Bone marrow (tissue), 2 donors: ENCODE results near the gene SON.
"Not testable (repeated sequence)": the region's sequence is repeated elsewhere in the genome, so short reads cannot be mapped to it uniquely, and the experiment has no call there.

ENCODE experiments used
- DNase-seq, 2 donors: peaks; one replicate each; lab custom pipeline; 2025; lab: John Stamatoyannopoulos, UW

Gene SON

GRCh38 chr21:33546086-33546485 lies 3.2 kb downstream of the SON start:
- DNase-seq, result no peak

- no peak for DNase-seq
These were observed 7.3 kb downstream of the SON start for GRCh38 chr21:33549848-33550771.

- DNase-seq, result no peak
These were observed 8.2 kb downstream of the SON start for GRCh38 chr21:33550772-33551660.

DNA sequence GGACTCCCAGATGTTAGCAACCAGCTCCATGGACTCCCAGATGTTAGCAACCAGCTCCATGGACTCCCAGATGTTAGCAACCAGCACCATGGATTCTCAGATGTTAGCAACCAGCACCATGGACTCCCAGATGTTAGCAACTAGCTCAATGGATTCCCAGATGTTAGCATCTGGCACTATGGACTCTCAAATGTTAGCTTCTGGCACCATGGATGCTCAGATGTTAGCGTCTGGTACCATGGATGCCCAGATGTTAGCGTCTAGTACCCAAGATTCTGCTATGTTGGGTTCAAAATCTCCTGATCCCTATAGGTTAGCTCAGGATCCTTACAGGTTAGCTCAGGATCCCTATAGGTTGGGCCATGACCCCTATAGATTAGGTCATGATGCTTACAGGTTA lies 8.8 kb downstream of the SON start:
- DNase-seq, result no peak

DNA sequence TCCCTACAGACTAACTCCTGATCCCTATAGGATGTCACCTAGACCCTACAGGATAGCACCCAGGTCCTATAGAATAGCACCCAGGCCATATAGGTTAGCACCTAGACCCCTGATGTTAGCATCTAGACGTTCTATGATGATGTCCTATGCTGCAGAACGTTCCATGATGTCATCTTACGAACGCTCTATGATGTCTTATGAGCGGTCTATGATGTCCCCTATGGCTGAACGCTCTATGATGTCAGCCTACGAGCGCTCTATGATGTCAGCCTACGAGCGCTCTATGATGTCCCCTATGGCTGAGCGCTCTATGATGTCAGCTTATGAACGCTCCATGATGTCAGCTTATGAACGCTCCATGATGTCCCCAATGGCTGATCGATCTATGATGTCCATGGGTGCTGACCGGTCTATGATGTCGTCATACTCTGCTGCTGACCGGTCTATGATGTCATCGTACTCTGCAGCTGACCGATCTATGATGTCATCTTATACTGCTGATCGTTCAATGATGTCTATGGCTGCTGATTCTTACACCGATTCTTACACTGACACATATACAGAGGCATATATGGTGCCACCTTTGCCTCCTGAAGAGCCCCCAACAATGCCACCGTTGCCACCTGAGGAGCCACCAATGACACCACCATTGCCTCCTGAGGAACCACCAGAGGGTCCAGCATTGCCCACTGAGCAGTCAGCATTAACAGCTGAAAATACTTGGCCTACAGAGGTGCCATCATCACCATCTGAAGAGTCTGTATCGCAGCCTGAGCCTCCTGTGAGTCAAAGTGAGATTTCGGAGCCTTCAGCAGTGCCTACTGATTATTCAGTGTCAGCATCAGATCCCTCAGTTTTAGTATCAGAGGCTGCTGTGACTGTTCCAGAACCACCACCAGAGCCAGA lies 9.5 kb downstream of the SON start:
- DNase-seq, result no peak

DNA sequence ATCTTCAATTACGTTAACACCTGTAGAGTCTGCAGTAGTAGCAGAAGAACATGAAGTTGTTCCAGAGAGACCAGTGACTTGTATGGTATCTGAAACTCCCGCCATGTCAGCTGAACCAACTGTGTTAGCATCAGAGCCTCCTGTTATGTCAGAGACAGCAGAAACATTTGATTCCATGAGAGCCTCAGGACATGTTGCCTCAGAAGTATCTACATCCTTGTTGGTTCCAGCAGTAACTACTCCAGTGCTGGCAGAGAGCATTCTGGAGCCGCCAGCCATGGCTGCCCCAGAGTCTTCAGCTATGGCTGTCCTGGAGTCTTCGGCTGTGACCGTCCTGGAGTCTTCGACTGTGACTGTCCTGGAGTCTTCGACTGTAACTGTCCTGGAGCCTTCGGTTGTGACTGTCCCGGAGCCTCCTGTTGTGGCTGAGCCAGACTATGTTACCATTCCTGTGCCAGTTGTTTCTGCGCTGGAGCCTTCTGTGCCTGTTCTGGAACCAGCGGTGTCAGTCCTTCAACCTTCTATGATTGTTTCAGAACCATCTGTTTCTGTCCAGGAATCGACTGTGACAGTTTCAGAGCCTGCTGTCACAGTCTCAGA lies 10.3 kb downstream of the SON start:
- no peak for DNase-seq

DNA sequence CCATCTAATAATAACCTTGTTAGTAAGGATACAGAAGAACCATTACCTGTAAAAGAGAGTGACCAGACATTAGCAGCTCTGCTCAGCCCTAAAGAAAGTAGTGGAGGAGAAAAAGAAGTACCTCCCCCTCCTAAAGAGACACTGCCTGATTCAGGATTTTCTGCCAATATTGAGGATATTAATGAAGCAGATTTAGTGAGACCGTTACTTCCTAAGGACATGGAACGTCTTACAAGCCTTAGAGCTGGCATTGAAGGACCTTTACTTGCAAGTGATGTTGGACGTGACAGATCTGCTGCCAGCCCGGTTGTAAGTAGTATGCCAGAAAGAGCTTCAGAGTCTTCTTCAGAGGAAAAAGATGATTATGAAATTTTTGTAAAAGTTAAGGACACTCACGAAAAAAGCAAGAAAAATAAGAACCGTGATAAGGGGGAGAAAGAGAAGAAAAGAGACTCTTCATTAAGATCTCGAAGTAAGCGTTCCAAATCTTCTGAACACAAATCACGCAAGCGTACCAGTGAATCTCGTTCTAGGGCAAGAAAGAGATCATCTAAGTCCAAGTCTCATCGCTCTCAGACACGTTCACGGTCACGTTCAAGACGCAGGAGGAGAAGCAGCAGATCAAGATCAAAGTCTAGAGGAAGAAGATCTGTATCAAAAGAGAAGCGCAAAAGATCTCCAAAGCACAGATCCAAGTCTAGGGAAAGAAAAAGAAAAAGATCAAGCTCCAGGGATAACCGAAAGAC lies 11.6 kb downstream of the SON start:
- DNase-seq, result no peak

DNA sequence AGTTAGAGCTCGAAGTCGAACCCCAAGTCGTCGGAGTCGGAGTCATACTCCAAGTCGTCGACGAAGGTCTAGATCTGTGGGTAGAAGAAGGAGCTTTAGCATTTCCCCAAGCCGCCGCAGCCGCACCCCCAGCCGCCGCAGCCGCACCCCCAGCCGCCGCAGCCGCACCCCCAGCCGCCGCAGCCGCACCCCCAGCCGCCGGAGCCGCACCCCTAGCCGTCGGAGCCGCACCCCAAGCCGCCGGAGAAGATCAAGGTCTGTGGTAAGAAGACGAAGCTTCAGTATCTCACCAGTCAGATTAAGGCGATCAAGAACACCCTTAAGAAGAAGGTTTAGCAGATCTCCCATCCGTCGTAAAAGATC lies 12.1 kb downstream of the SON start:
- DNase-seq, result no peak

- DNase-seq, result no peak
These were observed 14.6 kb downstream of the SON start for GRCh38 chr21:33557447-33557846.

- DNase-seq, result no peak
These were observed 16.1 kb downstream of the SON start for GRCh38 chr21:33558777-33559421.

DNA sequence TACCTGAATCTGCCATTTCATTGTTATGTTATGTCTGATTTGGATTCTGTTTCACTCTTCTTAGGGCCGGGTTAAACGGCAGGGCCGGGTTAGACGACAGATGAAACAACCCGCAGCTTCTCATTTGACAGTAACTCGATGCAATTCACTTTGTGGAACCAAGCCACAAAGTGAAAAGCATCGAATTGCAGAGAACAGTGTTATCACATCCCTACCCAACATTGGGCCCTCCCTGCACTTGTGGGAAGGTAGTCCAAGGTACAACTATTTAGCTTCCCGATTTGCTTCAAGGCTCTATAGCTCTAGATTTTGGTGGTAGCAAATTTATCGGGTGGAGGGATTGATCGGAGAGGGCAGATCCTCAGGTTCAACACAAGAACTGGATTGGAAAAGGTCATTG lies 17.0 kb downstream of the SON start:
- DNase-seq, result no peak

DNA sequence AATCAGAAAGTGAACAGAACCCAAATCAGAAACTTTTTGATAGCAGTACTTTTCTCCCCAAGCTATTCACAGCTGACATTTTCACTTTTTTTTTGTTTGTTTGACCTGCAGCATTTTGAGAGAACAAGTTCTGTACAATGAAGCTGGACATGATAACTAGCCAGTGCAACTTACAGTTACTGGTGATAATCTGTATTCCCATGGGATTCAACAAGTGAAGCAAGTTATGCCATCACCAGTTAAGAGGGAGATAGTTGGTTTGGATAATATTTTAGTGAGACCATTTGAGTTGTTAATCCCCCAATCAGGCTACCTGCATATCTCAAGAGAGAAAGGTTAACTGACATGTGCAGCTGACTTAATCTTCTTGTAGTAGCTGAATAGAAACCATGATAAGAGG lies 18.1 kb downstream of the SON start:
- no peak for DNase-seq

- no peak for DNase-seq
These were observed 18.5 kb downstream of the SON start for GRCh38 chr21:33561373-33561772.

GRCh38 chr21:33562389-33562788 lies 19.6 kb downstream of the SON start:
- no peak for DNase-seq

DNA sequence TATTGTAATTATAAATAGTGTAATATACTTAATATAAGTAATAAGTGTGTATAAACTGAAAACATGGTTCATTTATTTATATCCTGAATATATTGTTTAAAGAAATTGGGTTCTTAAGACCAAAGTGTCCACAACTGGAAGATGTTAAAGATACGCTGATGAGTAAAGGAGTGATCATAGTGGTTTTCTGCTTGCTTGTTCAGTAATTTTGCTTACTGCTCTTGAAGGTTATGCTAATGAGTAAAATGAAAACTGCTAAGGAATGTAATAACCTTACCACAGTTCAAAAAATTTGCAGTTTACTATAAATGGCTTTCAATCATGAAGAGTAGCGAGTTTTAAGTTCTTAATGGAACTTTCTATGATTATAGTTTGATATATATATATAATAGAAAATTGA lies 23.7 kb downstream of the SON start:
- no peak for DNase-seq

GRCh38 chr21:33567914-33568313 lies 25.1 kb downstream of the SON start:
- DNase-seq, result no peak

DNA sequence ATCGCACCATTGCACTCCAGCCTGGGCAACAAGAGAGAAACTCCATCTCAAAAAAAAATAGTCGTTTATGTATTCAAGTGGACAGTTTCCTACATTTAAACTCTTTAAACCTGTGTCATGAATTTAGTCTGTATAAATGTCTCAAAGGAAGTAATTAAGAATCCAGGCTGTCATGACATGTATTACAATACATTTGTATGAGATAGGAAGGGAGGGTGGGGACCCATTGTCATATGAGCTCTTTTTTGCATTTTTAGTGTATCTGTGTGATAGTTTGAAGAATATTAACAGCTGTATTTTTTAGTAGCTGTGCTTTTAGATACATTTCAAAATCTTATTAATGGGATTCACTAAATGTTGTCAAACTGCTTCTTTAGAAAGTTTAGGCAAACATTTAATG lies 25.6 kb downstream of the SON start:
- no peak for DNase-seq

- no peak for DNase-seq
These were observed 27.2 kb downstream of the SON start for GRCh38 chr21:33569991-33570390.

- no peak for DNase-seq
These were observed 29.5 kb downstream of the SON start for GRCh38 chr21:33572350-33572749.

DNA sequence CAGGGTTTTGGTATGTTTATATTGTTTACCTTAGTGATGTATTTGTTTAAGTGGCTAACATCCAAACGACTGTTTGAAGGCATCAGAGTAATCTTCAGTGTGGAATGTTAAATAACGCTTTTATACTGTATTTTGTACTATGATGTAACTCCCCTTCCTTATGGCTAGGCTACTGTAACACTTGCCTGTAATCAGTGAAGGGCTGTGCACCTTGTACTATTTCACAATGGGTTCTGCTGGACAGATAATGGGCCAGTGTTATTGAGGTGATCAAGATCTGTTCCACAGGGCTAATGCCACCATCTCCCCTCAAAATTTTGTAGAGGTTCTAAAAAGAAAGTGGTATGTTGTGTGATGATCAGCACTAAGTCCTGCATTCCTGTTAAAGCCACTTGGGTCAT lies 33.9 kb downstream of the SON start:
- DNase-seq, result not testable (repeated sequence)
